Cardiac muscle cell (in vitro differentiated cells and primary cell): ENCODE results near the gene ZFP28. TPM values are rescaled to one million over a fixed set of nuclear protein-coding genes. Genes with fewer than 3 reads are reported as not detected.

Experiments
- DNase-seq, 2 donors: peaks; one replicate each; pipeline versions ENCODE4 v3.0.0 to v3.0.0-alpha.2; 2010 to 2017; ENCODE audit warnings: low read depth in 1 of 2, low spot score in 1 of 2
- H3K27ac ChIP-seq: fragments of 200-600 bp; sonication (generic); 2 replicates; pipeline ENCODE4 v1.5.1; 2016
- H3K27me3 ChIP-seq: fragments of 200-600 bp; sonication (generic); 2 replicates; pipeline ENCODE4 v1.6.0; 2016; ENCODE audit warnings: control low read depth
- H3K36me3 ChIP-seq: fragments of 200-600 bp; sonication (generic); 2 replicates; pipeline ENCODE4 v1.5.1; 2016; ENCODE audit warnings: control low read depth
- H3K4me1 ChIP-seq: fragments of 200-600 bp; sonication (generic); 2 replicates; pipeline ENCODE4 v1.8.1; 2017; ENCODE audit warnings: low read depth, mild to moderate bottlenecking, mixed run types
- H3K4me3 ChIP-seq: fragments of 200-600 bp; sonication (generic); 2 replicates; pipeline ENCODE4 v1.5.1; 2016; ENCODE audit warnings: mild to moderate bottlenecking
- H3K9me3 ChIP-seq: fragments of 200-600 bp; sonication (generic); 2 replicates; pipeline ENCODE4 v1.5.1; 2017; ENCODE audit warnings: low read depth, mild to moderate bottlenecking, control low read depth
- polyA plus RNA-seq: library from polyadenylated mRNA; unstranded; fragments of >200 nt; fragmentation: Nextera tagmentation; extraction: Ambion mirVana; gene quantifications from 2 replicates; pipeline ENCODE4 v1.2.1, GENCODE V29; 2016
- total RNA-seq: library from RNA; depleted of rRNA; stranded (reverse); fragments of >200 nt; gene quantifications from 2 replicates; pipeline ENCODE4 v1.2.3, GENCODE V29; 2016
- TF ChIP-seq, protein P1 (sequence below): IDR thresholded peaks from 2 replicates; pipeline ENCODE4 v1.5.1; 2012; ENCODE audit warnings: low read depth, mild to moderate bottlenecking, low read length

Gene ZFP28
- total and polyA plus RNA-seq, 2 experiments from 2014 or later: 4.8 to 5.4 TPM

DNA sequence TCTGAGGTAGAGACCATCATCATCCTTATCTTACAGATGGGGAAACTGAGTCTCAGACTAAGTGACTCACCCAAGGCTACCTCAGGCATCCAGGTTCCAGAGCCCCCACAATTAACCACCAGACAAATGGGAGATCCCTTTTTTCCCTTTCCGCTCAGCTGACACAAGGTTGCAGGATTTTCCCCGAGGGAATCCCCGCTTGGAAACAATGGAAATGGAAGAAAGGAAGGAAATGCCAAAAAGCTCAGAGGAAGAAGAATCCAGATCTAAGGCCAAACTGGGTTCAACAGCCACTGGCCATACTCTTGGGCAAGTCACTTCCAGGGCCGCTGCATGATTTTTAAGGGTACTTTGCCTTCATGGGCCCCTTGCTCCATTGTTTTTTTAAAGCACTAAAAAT is 57.9 kb downstream of the ZFP28 start:
- DNase-seq: no peak
- peaks cover 4% of the 10 kb centered on the region for H3K36me3 ChIP-seq
- no peak overlapping the region for H3K4me3 ChIP-seq
- H3K27me3 ChIP-seq: no peaks in the 10 kb centered on the region
- TF ChIP-seq, protein P1, sequence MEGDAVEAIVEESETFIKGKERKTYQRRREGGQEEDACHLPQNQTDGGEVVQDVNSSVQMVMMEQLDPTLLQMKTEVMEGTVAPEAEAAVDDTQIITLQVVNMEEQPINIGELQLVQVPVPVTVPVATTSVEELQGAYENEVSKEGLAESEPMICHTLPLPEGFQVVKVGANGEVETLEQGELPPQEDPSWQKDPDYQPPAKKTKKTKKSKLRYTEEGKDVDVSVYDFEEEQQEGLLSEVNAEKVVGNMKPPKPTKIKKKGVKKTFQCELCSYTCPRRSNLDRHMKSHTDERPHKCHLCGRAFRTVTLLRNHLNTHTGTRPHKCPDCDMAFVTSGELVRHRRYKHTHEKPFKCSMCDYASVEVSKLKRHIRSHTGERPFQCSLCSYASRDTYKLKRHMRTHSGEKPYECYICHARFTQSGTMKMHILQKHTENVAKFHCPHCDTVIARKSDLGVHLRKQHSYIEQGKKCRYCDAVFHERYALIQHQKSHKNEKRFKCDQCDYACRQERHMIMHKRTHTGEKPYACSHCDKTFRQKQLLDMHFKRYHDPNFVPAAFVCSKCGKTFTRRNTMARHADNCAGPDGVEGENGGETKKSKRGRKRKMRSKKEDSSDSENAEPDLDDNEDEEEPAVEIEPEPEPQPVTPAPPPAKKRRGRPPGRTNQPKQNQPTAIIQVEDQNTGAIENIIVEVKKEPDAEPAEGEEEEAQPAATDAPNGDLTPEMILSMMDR: no peak
- H3K4me1 ChIP-seq: no peaks in the 10 kb centered on the region
- H3K9me3 ChIP-seq: no peaks in the 10 kb centered on the region
- H3K27ac ChIP-seq: no peak overlapping the region

DNA sequence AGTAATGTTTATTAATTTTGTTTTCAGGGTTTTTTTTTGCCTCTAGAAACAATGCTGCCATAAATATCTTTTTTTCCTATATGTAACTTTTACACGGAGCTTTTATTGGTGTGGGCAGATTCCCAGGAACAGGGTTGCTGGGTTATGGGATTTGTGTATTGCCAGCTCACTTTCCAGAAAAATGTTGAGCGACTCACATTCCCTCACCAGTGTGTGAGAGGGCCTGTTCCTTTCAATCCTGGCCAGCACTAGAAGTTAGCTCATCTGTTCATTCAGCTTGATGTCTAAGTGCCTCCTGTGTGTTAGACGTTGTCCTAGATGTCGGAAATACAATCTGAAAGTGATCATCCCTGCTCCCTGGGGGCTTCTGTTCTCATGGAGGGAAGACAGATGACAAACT is 58.9 kb downstream of the ZFP28 start:
- no peaks in the 10 kb centered on the region for H3K4me1 ChIP-seq

DNA sequence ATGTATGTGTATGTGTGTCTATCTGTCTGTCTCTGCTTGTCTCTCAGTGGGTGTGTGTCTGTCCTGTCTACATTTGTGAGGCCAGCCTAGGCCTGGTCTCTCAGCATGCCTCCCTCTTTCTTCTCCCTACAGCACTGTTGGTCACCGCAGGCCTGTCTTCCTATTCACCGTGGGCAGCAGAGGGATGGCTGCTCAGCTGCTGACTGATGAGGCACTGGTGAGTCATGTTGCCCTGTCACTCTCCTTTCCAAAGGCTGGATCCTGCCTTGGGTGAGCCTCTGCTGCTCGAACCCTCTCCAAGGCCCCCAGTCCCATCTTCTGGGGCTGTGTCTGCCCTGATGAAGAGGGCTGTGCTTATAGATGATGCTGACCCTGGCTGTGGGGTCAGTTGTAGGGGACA is 62.6 kb downstream of the ZFP28 start:
- Histone ChIP-seq H3K27me3 (no peaks in the 10 kb centered on the region), H3K9me3 (no peaks in the 10 kb centered on the region), H3K4me3 (no peak overlapping the region), H3K36me3 (peaks cover 4% of the 10 kb centered on the region), H3K27ac (no peak overlapping the region), H3K4me1 (no peaks in the 10 kb centered on the region)
- TF ChIP-seq, protein P1: no peak
- no peak for DNase-seq

More for the DNA sequence above, 58.9 kb downstream of the ZFP28 start:
- TF ChIP-seq, protein P1: no peak
- H3K9me3 ChIP-seq: no peaks in the 10 kb centered on the region
- no peak overlapping the region for H3K27ac ChIP-seq
- H3K4me3 ChIP-seq: no peak overlapping the region
- no peaks in the 10 kb centered on the region for H3K27me3 ChIP-seq
- H3K36me3 ChIP-seq: peaks cover 4% of the 10 kb centered on the region
- no peak for DNase-seq

DNA sequence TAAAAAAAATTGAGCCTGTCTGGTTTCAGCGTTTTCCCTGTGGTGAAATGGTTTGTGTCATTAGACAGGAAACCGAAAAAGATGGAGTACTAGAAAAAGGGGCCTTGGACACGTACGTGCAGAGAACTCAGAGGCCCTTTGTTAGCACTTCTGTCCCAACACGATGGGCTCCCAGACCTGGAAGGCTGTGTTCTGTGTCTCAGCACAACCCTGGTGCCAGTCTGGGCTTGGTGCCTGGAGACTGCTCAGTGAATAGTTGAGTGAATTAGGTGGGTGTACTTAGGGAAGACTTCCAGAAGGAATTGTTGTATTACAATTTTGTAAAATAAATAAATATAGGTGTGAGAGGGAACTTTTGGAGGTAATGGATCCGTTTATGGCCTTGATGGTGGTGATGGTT is 65.1 kb downstream of the ZFP28 start:
- peaks cover 4% of the 10 kb centered on the region for H3K36me3 ChIP-seq
- H3K27me3 ChIP-seq: no peaks in the 10 kb centered on the region
- H3K27ac ChIP-seq: no peak overlapping the region
- TF ChIP-seq, protein P1: no peak
- no peak for DNase-seq
- H3K4me1 ChIP-seq: no peaks in the 10 kb centered on the region
- no peaks in the 10 kb centered on the region for H3K9me3 ChIP-seq
- no peak overlapping the region for H3K4me3 ChIP-seq

Other genes with a start within 250 kb of the ZFP28 start
- gene ZSCAN5A, start 224.1 kb upstream of the ZFP28 start, total RNA-seq: 2.9 and 53.9 TPM in 2 replicates
- gene ZSCAN5A, start 224.1 kb upstream of the ZFP28 start, polyA plus RNA-seq: 14.2 and 15.1 TPM in 2 replicates
- gene ZNF582, start 145.4 kb upstream of the ZFP28 start, total RNA-seq: 10.1 and 13.5 TPM in 2 replicates
- gene ZNF582, start 145.4 kb upstream of the ZFP28 start, polyA plus RNA-seq: 17.7 and 19.5 TPM in 2 replicates
- 3.6 and 26.7 TPM in 2 replicates for gene ZNF583, start 134.6 kb upstream of the ZFP28 start, total RNA-seq
- gene ZNF583, start 134.6 kb upstream of the ZFP28 start, polyA plus RNA-seq: 7.4 and 18.4 TPM in 2 replicates
- 3.5 and 6.5 TPM in 2 replicates for gene ZNF667, start 61.6 kb upstream of the ZFP28 start, total RNA-seq
- 9.3 and 12.9 TPM in 2 replicates for gene ZNF667, start 61.6 kb upstream of the ZFP28 start, polyA plus RNA-seq
- 1.7 and 2.8 TPM in 2 replicates for gene ZNF471, start 31.1 kb upstream of the ZFP28 start, total RNA-seq
- gene ZNF471, start 31.1 kb upstream of the ZFP28 start, polyA plus RNA-seq: 0.83 and 4.1 TPM in 2 replicates
- gene ZNF470, start 28.5 kb downstream of the ZFP28 start, total RNA-seq: 5.7 and 8.0 TPM in 2 replicates
- gene ZNF470, start 28.5 kb downstream of the ZFP28 start, polyA plus RNA-seq: 7.5 and 10.0 TPM in 2 replicates
- 13.0 and 15.3 TPM in 2 replicates for gene ZNF71, start 56.4 kb downstream of the ZFP28 start, total RNA-seq
- 12.5 and 15.3 TPM in 2 replicates for gene ZNF71, start 56.4 kb downstream of the ZFP28 start, polyA plus RNA-seq
- 1.4 TPM in 1 of 2 replicates, not detected in the other for gene SMIM17, start 104.2 kb downstream of the ZFP28 start, total RNA-seq
- 0.72 and 4.4 TPM in 2 replicates for gene SMIM17, start 104.2 kb downstream of the ZFP28 start, polyA plus RNA-seq
- 0.11 and 0.98 TPM in 2 replicates for gene ZNF835, start 132.8 kb downstream of the ZFP28 start, total RNA-seq
- gene ZNF835, start 132.8 kb downstream of the ZFP28 start, polyA plus RNA-seq: 1.6 TPM in 1 of 2 replicates, not detected in the other